K562 (cell line): ENCODE data around the gene SLC22A4. TPM values are rescaled to one million over a fixed set of nuclear protein-coding genes. Genes with fewer than 3 reads are reported as not detected.

ENCODE experiments used
- ATAC-seq: fragments of 200-7000 bp; cut with Tn5 transposase; 3 replicates; pipeline ENCODE4 v1.9.1; 2020; ENCODE audit warnings: moderate library complexity
- BruUV-seq: library from RNA; stranded (reverse); fragments of 400-500 nt; replicated peaks from 2 replicates; lab custom pipeline; 2021; lab: Mats Ljungman, UMichigan
- CTCF ChIA-PET: fragments of 300-600 bp; formaldehyde crosslinking; extraction: SDS; loops from one replicate; lab custom pipeline; 2021; ENCODE audit warnings: low intra/inter-chr PET ratio; lab: Yijun Ruan, JAX
- POLR2A ChIA-PET: fragments of 300-600, 350-650 bp; sonication (Branson Sonifier 250); formaldehyde crosslinking; extraction: SDS; loops from one replicate; lab custom pipeline; 2021; ENCODE audit warnings: antibody characterized with exemption, inconsistent platforms; lab: Yijun Ruan, JAX
- DNase-seq, 4 experiments: peaks; one replicate each; pipeline versions ENCODE4 v3.0.0 to v3.0.0-alpha.2; 2011 to 2018; ENCODE audit warnings: low spot score in 3 of 4, mixed read lengths in 3 of 4; ENCODE audit errors: extremely low read depth in 1 of 4
- FAIRE-seq: peaks from 2 replicates; lab custom pipeline; 2011; peaks lifted over from hg19 to GRCh38; lab: Jason Lieb, UNC
- H2AFZ ChIP-seq: 2 replicates; pipeline ENCODE4 v1.6.0; 2011; ENCODE audit warnings: low read depth, low read length, control low read depth, inconsistent platforms
- H3K27ac ChIP-seq: fragments of 200-600 bp; 3 replicates; pipeline ENCODE4 v1.8.0; 2011; ENCODE audit warnings: low read depth, mild to moderate bottlenecking, control low read depth, inconsistent platforms, low read length, moderate library complexity, mixed read lengths; ENCODE audit errors: extremely low read depth
- H3K27me3 ChIP-seq, 2 experiments: fragments of 300-600 bp in 1 of 2; 2 replicates in 1 of 2; 3 replicates in 1 of 2; pipeline versions ENCODE4 v1.6.0 to v1.8.0; 2011; ENCODE audit warnings: inconsistent platforms in 2 of 2, low read length in 2 of 2, mild to moderate bottlenecking in 1 of 2, mixed read lengths in 1 of 2, moderate library complexity in 1 of 2; ENCODE audit not compliant: control insufficient read depth in 2 of 2, insufficient read depth in 2 of 2
- H3K36me3 ChIP-seq: fragments of 300-600 bp; 3 replicates; pipeline ENCODE4 v1.8.0; 2011; ENCODE audit warnings: mild to moderate bottlenecking, low read length, inconsistent platforms; ENCODE audit not compliant: control insufficient read depth, insufficient read depth
- H3K4me1 ChIP-seq, 2 experiments: fragments of 200-600 bp in 1 of 2; replicated peaks in 1 of 2; 2 replicates in 1 of 2; 3 replicates in 1 of 2; pipeline versions ENCODE4 v1.5.1 to v1.8.0; 2011; ENCODE audit warnings: inconsistent platforms in 2 of 2, low read length in 2 of 2, mild to moderate bottlenecking in 1 of 2, mixed read lengths in 1 of 2, moderate library complexity in 1 of 2; ENCODE audit not compliant: control insufficient read depth in 2 of 2, insufficient read depth in 2 of 2
- H3K4me2 ChIP-seq: 2 replicates; pipeline ENCODE4 v1.6.1; 2011; ENCODE audit warnings: low read length, control low read depth, inconsistent platforms, mixed read lengths; ENCODE audit not compliant: insufficient read depth
- H3K4me3 ChIP-seq: fragments of 200-600 bp; sonication (generic), shearing (Covaris generic); 2 replicates; pipeline ENCODE4 v1.5.1; 2016; ENCODE audit warnings: control low read depth, inconsistent platforms
- H3K79me2 ChIP-seq: fragments of 200-600 bp; 3 replicates; pipeline ENCODE4 v1.8.0; 2011; ENCODE audit warnings: low read length, inconsistent platforms; ENCODE audit not compliant: control insufficient read depth, insufficient read depth
- H3K9ac ChIP-seq, 2 experiments: 2 replicates each; pipeline versions ENCODE4 v1.6.0 to v1.6.1; 2011; ENCODE audit warnings: low read depth in 2 of 2, low read length in 2 of 2, control low read depth in 1 of 2, inconsistent platforms in 1 of 2, mild to moderate bottlenecking in 1 of 2, mixed read lengths in 1 of 2; ENCODE audit not compliant: insufficient read depth in 1 of 2
- H3K9me1 ChIP-seq: one replicate; pipeline ENCODE4 v1.6.0; 2011; ENCODE audit warnings: inconsistent platforms, mild to moderate bottlenecking, low read length, moderate library complexity; ENCODE audit not compliant: control insufficient read depth, insufficient read depth
- H3K9me3 ChIP-seq: replicated peaks from 2 replicates; pipeline ENCODE4 v1.5.1; 2011; ENCODE audit warnings: low read depth, low read length, inconsistent platforms; ENCODE audit not compliant: control insufficient read depth, insufficient read depth
- H4K20me1 ChIP-seq: replicated peaks from 2 replicates; pipeline ENCODE4 v1.6.1; 2011; ENCODE audit warnings: low read length, inconsistent platforms, mixed read lengths; ENCODE audit not compliant: control insufficient read depth, insufficient read depth
- HNRNPL ChIP-seq: fragments of 200-400 bp; formaldehyde crosslinking; IDR thresholded peaks from 2 replicates; pipeline ENCODE4 v1.6.1; 2017; ENCODE audit warnings: low read depth, mild to moderate bottlenecking, low read length
- RFX5 ChIP-seq: IDR thresholded peaks from 2 replicates; pipeline ENCODE4 v1.6.1; 2011; ENCODE audit warnings: low read depth, mild to moderate bottlenecking, improper control_type of control experiment, low read length
- SMAD3 ChIP-seq: fragments of 450-650 bp; formaldehyde crosslinking; conservative IDR thresholded peaks from 2 replicates; pipeline ENCODE4 v1.4.0; 2020; ENCODE audit warnings: mild to moderate bottlenecking
- ZBTB43 ChIP-seq: sonication (generic); formaldehyde crosslinking; IDR thresholded peaks from 2 replicates; pipeline ENCODE4 v1.8.0; 2023; ENCODE audit warnings: mild to moderate bottlenecking, missing genetic modification reagents
- WGBS: fragments of 100-300 bp; shearing (Covaris generic); methylation state at CpG from one replicate; pipeline ENCODE4 v1.1.6; 2016; ENCODE audit warnings: low coverage, mixed read lengths; ENCODE audit not compliant: insufficient coverage; ENCODE audit errors: missing lambda C conversion rate; 5-methylcytosine and 5-hydroxymethylcytosine counted together
- in situ Hi-C: fragments of 300-500 bp; cut with MboI; formaldehyde crosslinking; loops from 4 replicates; pipeline ENCODE4 v1.15.0; 2018; ENCODE audit warnings: inconsistent platforms, mixed read lengths
- intact Hi-C: fragments of 100-400 bp; cut with micrococcal nuclease; formaldehyde crosslinking; loops from 2 replicates; pipeline ENCODE4 v1.14.2; 2022
- polyA plus RNA-seq, 8 experiments: library from polyadenylated mRNA; depleted of rRNA in 4 of 8; stranded (reverse) in 5 of 8; unstranded in 3 of 8; fragments of >200 nt; fragmentation: Nextera tagmentation in 2 of 8; fragmentation: Illumina TruSeq in 1 of 8; extraction: Ambion mirVana in 2 of 8; extraction: Trizol in 1 of 8; gene quantifications; 2 replicates each; pipeline versions ENCODE4 v1.2.1 to v1.2.3, GENCODE V29; 2011 to 2014; ENCODE audit warnings: inconsistent platforms in 1 of 8, missing spikeins in 1 of 8
- total RNA-seq, 7 experiments: library from RNA; depleted of rRNA in 6 of 7; stranded (reverse); fragments of >200 nt in 6 of 7; fragmentation: Illumina TruSeq in 2 of 7; extraction: Trizol in 2 of 7; gene quantifications; 2 replicates each; pipeline versions ENCODE4 v1.2.1 to v1.2.3, GENCODE V29; 2011 to 2021; ENCODE audit warnings: low replicate concordance in 1 of 7

The SLC22A4 gene
- total and polyA plus RNA-seq, 9 of the 15 experiments (the other 6 are each of a cell fraction or from before 2014, with no cell fraction given): 2.7 to 9.5 (median 6.2) TPM

- FAIRE-seq (no peak), ATAC-seq (no peak), DNase-seq (no peak)
- Histone ChIP-seq H3K36me3 (peaks cover 77% of the 10 kb centered on the region), H3K9ac (no peak overlapping the region), H4K20me1 (no peaks in the 10 kb centered on the region), H3K4me1 (peaks cover 10 to 12% of the 10 kb centered on the region in 2 experiments; a peak in 3 of 5 replicates), H3K9me3 (no peaks in the 10 kb centered on the region), H2AFZ (no peak overlapping the region), H3K4me2 (no peak overlapping the region), H3K27ac (no peak overlapping the region), H3K27me3 (no peaks in the 10 kb centered on the region), H3K79me2 (no peaks in the 10 kb centered on the region), H3K9me1 (no peaks in the 10 kb centered on the region), H3K4me3 (no peak overlapping the region)
- CTCF ChIA-PET: no interaction called here
- TF ChIP-seq ZBTB43 (no peak), HNRNPL (no peak), RFX5 (no peak), SMAD3 (CRISPR knock-in tag) (no peak)
- POLR2A ChIA-PET: interaction anchor here (1.3 to 2.6 kb wide), 2 partner anchors 15 to 18 kb away, joined by 5 to 12 read pairs; no protein-coding TSS in a partner anchor
- BruUV-seq: no TSS peak
- in situ Hi-C loops: loop anchor here (10.0 to 25.0 kb wide), 2 partner anchors 106 to 327 kb away; partner anchors contain the start of genes CSF2, IL3 and IRF1
- intact Hi-C loops: loop anchor here (10.0 kb wide), 2 partner anchors 204 to 324 kb away; partner anchors contain the start of gene IL3
- 92% methylated on average over 1 of the region's 1 CpG for WGBS
Observed at GRCh38 chr5:132389051-132389331, 94.8 kb downstream of the SLC22A4 start.
